AML-193 (cell line): ENCODE data around the gene RILP.

Experiments used
- DNase-seq, 2 experiments: peaks; one replicate each; lab custom pipeline; 2025; lab: John Stamatoyannopoulos, UW

The RILP gene

DNA sequence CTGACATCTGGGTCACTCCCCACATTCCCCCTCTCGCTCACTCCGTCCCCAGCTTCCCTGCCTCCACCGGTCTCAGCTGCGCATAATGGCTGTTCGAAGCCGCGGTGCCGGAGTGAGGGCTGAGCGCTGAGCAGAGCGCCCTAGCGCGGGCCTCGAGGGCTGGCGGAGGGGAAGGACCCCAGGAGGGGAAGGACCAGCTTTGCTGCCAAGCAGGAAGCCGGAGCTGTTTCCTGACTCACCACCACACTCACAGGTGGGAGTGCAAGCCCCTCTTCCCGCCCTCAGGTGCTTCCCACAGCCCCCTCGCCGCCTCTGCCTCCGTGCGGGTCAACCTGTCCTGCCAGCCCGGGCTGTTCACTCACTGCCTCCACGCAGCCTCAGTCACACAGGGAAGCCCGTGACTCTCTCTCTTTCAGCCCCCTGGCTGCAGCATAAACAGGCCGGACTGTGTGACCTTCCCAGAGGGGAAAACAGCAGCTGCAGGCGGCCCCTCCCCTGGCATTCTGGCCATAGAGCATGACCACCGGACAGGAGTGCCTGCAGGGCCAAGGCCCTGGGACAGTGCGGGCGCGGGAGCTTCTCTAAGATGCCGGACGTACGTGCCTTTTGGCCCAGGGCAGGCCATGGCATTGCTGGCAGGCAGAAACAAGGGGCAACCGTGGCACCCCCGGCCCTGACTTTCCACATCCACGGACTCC lies 44.7 kb downstream of the RILP start:
- no peak for DNase-seq

DNA sequence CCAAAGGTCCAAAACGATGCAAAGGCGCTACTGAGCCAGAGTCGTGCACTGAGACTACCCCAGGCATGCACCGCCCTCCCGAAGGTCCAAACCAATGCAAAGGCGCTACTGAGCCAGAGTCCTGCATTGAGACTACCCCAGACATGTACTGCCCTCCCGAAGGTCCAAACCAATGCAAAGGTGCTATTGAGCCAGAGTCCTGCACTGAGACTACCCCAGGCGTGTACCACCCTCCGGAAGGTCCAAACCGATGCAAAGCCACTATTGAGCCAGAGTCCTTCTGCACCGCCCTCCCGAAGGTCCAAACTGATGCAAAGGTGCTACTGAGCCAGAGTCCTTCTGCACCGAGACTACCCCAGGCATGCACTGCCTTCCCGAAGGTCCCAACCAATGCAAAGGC lies 48.1 kb downstream of the RILP start:
- DNase-seq: no peak

DNA sequence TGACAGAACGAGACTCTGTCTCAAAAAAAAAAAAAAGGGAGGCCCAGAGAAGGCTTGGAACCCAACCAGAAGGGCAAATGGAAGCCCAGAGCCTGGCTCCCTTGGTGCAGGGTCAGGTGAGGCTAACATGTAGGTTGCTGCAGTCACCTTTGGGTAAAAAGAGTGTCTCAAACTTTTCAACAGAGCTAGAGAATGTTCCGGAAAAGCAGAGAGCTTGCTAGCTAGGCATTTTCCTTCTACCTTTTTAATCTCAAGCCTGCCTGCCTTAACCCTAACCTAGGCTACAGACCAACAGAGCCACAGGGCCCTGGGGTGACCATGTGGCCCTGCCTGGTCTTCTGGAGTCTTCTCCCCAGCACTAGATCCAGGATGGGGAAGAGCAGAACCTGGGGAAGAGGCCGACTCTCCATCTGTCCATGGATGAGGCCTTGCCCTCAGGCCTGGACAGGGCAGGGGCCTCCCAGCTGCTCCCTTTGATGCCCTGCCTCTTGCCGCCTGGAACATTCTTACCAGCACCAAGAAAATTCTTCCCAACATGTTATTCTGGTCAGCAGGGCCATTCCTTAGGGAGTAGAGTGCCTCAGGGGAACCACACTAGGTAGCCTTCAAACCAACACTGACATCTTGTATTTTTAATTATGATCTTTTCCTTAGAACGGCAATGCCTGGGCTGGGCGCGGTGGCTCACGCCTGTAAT lies 51.1 kb downstream of the RILP start:
- no peak for DNase-seq

DNA sequence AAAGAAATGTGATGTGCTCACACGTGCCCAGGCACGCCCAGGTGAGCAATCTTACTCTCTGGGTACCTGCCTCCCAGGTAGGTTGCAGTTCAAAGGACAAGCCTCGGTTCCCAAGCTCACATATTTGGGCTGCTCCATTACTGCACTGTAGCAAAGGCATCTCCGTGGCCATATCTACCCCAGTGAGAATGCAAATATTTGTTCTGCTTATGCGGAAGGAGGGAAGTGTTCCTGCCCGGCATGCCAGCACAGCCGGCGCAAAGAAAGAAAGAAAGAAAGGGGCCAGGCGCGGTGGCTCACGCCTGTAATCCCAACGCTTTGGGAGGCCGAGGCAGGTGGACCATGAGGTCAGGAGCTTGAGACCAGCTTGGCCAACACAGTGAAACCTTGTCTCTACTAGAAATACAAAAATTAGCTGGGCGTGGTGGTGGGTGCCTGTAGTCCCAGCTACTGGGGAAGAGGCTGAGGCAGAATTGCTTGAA lies 51.8 kb downstream of the RILP start:
- no peak for DNase-seq
